Fibroblast of the aortic adventitia (primary cell): ENCODE measurements around the gene SPTBN4. TPM values are rescaled to one million over a fixed set of nuclear protein-coding genes. Genes with fewer than 3 reads are reported as not detected.
"Not testable (repeated sequence)": the region's sequence is repeated elsewhere in the genome, so short reads cannot be mapped to it uniquely, and the experiment has no call there.

Experiments used
- DNase-seq: peaks from one replicate; pipeline ENCODE4 v3.0.0-alpha.2; 2010; ENCODE audit warnings: low read depth
- H3K4me3 ChIP-seq: 2 replicates; pipeline ENCODE4 v1.5.1; 2011; ENCODE audit warnings: low read depth, mild to moderate bottlenecking, control low read depth, low read length, moderate library complexity
- CTCF ChIP-seq: IDR thresholded peaks from 2 replicates; pipeline ENCODE4 v1.5.1; 2011; ENCODE audit warnings: mild to moderate bottlenecking, low read length, control low read depth, inconsistent platforms; ENCODE audit not compliant: insufficient read depth
- total RNA-seq: library from RNA; depleted of rRNA; stranded (reverse); fragments of >200 nt; gene quantifications from 2 replicates; pipeline ENCODE4 v1.2.3, GENCODE V29; 2012; ENCODE audit warnings: low replicate concordance

Gene SPTBN4
- total RNA-seq, 1 donor: 3.5 TPM

GRCh38 chr19:40457953-40458596 lies 8.7 kb upstream of the SPTBN4 start:
- no peak for TF ChIP-seq CTCF
- H3K4me3 ChIP-seq: no peak overlapping the region
- no peak for DNase-seq

- no peak overlapping the region for H3K4me3 ChIP-seq
- no peak for DNase-seq
- TF ChIP-seq CTCF: no peak
Observed at GRCh38 chr19:40458597-40458974, 8.2 kb upstream of the SPTBN4 start.

GRCh38 chr19:40460185-40460584 lies 6.6 kb upstream of the SPTBN4 start:
- no peak overlapping the region for H3K4me3 ChIP-seq
- DNase-seq: no peak
- TF ChIP-seq CTCF: no peak

- H3K4me3 ChIP-seq: no peak overlapping the region
- no peak for DNase-seq
- no peak for TF ChIP-seq CTCF
Observed at GRCh38 chr19:40461669-40462221, 5.1 kb upstream of the SPTBN4 start.

- H3K4me3 ChIP-seq: not testable (repeated sequence)
Observed at GRCh38 chr19:40463587-40464037, 3.2 kb upstream of the SPTBN4 start.

GRCh38 chr19:40464059-40465024 lies 2.5 kb upstream of the SPTBN4 start:
- DNase-seq: peak; percentile 95
- TF ChIP-seq CTCF: peak; percentile 95
- peak overlapping the region; percentile 91 for H3K4me3 ChIP-seq

More at GRCh38 chr19:40463587-40464037, 3.2 kb upstream of the SPTBN4 start:
- peak; percentile 46 for DNase-seq

- no peak for TF ChIP-seq CTCF
- H3K4me3 ChIP-seq: peak overlapping the region; percentile 91
- DNase-seq: peak; percentile 82
Observed at GRCh38 chr19:40465025-40465556, 1.7 kb upstream of the SPTBN4 start.
